Transverse colon (tissue), 4 donors: ENCODE data around the gene NDRG3. TPM values are rescaled to one million over a fixed set of nuclear protein-coding genes. Genes with fewer than 3 reads are reported as not detected.

Source experiments
- DNase-seq: peaks from one replicate; pipeline ENCODE4 v3.0.0-alpha.2; 2019
- H3K27ac ChIP-seq, 4 donors: fragments of 200-600 bp; sonication (generic); 2 replicates each; pipeline ENCODE4 v1.5.1; 2016 to 2018; ENCODE audit warnings: inconsistent platforms in 4 of 4
- H3K27me3 ChIP-seq: fragments of 200-600 bp; sonication (generic); 2 replicates; pipeline ENCODE4 v1.5.1; 2017; ENCODE audit warnings: inconsistent platforms
- H3K36me3 ChIP-seq, 4 donors: fragments of 200-600 bp; sonication (generic); 2 replicates each; pipeline ENCODE4 v1.5.1; 2017 to 2019; ENCODE audit warnings: inconsistent platforms in 4 of 4
- H3K4me1 ChIP-seq, 4 donors: fragments of 200-600 bp; sonication (generic); 2 replicates each; pipeline ENCODE4 v1.5.1; 2017 to 2020; ENCODE audit warnings: inconsistent platforms in 4 of 4
- H3K4me3 ChIP-seq, 4 donors: fragments of 200-600 bp; sonication (generic); 1 replicate in 1 of 4; 2 replicates in 3 of 4; pipeline versions ENCODE4 v1.5.1 to v1.6.1; 2017 to 2019; ENCODE audit warnings: inconsistent platforms in 4 of 4
- H3K9me3 ChIP-seq, 2 donors: fragments of 200-600 bp; sonication (generic); 2 replicates each; pipeline ENCODE4 v1.5.1; 2017 to 2019; ENCODE audit warnings: inconsistent platforms in 2 of 2
- CTCF ChIP-seq, 5 experiments: fragments of 200-600 bp in 3 of 5; fragments of 450-650 bp in 2 of 5; sonication (generic) in 3 of 5; IDR thresholded peaks; 1 replicate in 2 of 5; 2 replicates in 3 of 5; pipeline ENCODE4 v1.5.1; 2016 to 2017; ENCODE audit warnings: antibody characterized with exemption in 5 of 5, inconsistent platforms in 3 of 5, mild to moderate bottlenecking in 2 of 5, moderate library complexity in 1 of 5
- EP300 ChIP-seq: sonication (generic); formaldehyde crosslinking; IDR thresholded peaks from one replicate; pipeline ENCODE4 v1.6.1; 2017; ENCODE audit warnings: antibody characterized with exemption, low read depth
- POLR2A ChIP-seq: fragments of 450-650 bp; IDR thresholded peaks from one replicate; pipeline ENCODE4 v1.6.1; 2016; ENCODE audit warnings: antibody characterized with exemption, mild to moderate bottlenecking, moderate library complexity
- POLR2AphosphoS5 ChIP-seq, 3 donors: sonication (generic); formaldehyde crosslinking; IDR thresholded peaks; one replicate each; pipeline ENCODE4 v1.6.1; 2016; ENCODE audit warnings: antibody characterized with exemption in 3 of 3
- WGBS, 2 donors: methylation state at CpG; one replicate each; pipeline ENCODE4 v1.1.5; 2018; ENCODE audit warnings: low coverage in 1 of 2; 5-methylcytosine and 5-hydroxymethylcytosine counted together
- in situ Hi-C, 4 donors: fragments of 200-750 bp; cut with MboI; loops; one replicate each; pipeline versions ENCODE4 v1.15.0 to v1.15.1; 2017; ENCODE audit warnings: low sequenced_read_pairs in 3 of 4, low pct_ligation_motif_present in 1 of 4, low pct_unique_long_range_greater_than_20kb in 1 of 4
- intact Hi-C: fragments of 100-400 bp; cut with DNase I; formaldehyde crosslinking; loops from one replicate; pipeline ENCODE4 v1.15.1; 2023; ENCODE audit warnings: low total_unique reads
- total RNA-seq, 4 donors: library from RNA; depleted of rRNA; stranded (reverse); fragments of >200 nt; gene quantifications; one replicate each; pipeline ENCODE4 v1.1.0, GENCODE V29; 2016

NDRG3 gene
- total RNA-seq, 4 donors from 2014 or later = 1.9 to 54.7 (median 33.1) TPM

- in situ Hi-C loops (no loop called here), intact Hi-C loops (no loop called here)
- TF ChIP-seq POLR2AphosphoS5 (IDR thresholded peaks at IDR 0.05) = no peak
- TF ChIP-seq EP300 = no peak
- TF ChIP-seq POLR2A = no peak
- TF ChIP-seq CTCF (IDR thresholded peaks at IDR 0.05) = no peak
- Histone ChIP-seq H3K27ac (no peak overlapping the region), H3K4me1 (peaks cover 0 to 13% (median 6%) of the 10 kb centered on the region in 4 donors), H3K9me3 (no peaks in the 10 kb centered on the region), H3K36me3 (no peaks in the 10 kb centered on the region), H3K27me3 (no peaks in the 10 kb centered on the region), H3K4me3 (no peak overlapping the region)
- no peak for DNase-seq
- 67 to 91% methylated on average over 1 to 7 of the region's 7 CpGs for WGBS, 2 donors
These were observed 117.8 kb downstream of the NDRG3 start for GRCh38 chr20:36628076-36628475.

GRCh38 chr20:36624944-36625324 lies 121.0 kb downstream of the NDRG3 start:
- intact Hi-C loops = no loop called here
- H3K27ac ChIP-seq = peak overlapping the region; percentile 49 to 70 (median 56)
- TF ChIP-seq EP300 (no peak), POLR2A (no peak), CTCF (IDR thresholded peaks at IDR 0.05) (no peak), POLR2AphosphoS5 (IDR thresholded peaks at IDR 0.05) (no peak)

GRCh38 chr20:36624068-36624943 lies 121.6 kb downstream of the NDRG3 start:
- intact Hi-C loops = no loop called here
- Histone ChIP-seq H3K27ac (peak overlapping the region; percentile 49 to 70 (median 56)), H3K9me3 (no peaks in the 10 kb centered on the region), H3K36me3 (no peaks in the 10 kb centered on the region), H3K4me1 (peaks cover 0 to 13% (median 6%) of the 10 kb centered on the region in 4 donors), H3K27me3 (no peaks in the 10 kb centered on the region), H3K4me3 (no peak overlapping the region)
- in situ Hi-C loops = loop anchor here in 1 of 4 donors (25.0 kb wide), 1 partner anchor 263 kb away; the partner anchor contains the start of gene TLDC2
- peak; percentile 71 for DNase-seq
- TF ChIP-seq CTCF (IDR thresholded peaks at IDR 0.05) (peak in 2 of 5 experiments; percentile 27 to 49), POLR2A (peak; percentile 15), EP300 (no peak), POLR2AphosphoS5 (IDR thresholded peaks at IDR 0.05) (peak in 2 of 3 donors; percentile 22 to 50)
- 38 to 52% methylated on average over 7 to 14 of the region's 14 CpGs for WGBS, 2 donors

More at GRCh38 chr20:36624944-36625324, 121.0 kb downstream of the NDRG3 start:
- Histone ChIP-seq H3K36me3 (no peaks in the 10 kb centered on the region), H3K4me3 (no peak overlapping the region), H3K27me3 (no peaks in the 10 kb centered on the region), H3K4me1 (peaks cover 0 to 13% (median 6%) of the 10 kb centered on the region in 4 donors), H3K9me3 (no peaks in the 10 kb centered on the region)
- WGBS, 2 donors = 73 to 100% methylated on average over 1 to 2 of the region's 2 CpGs
- in situ Hi-C loops = loop anchor here in 1 of 4 donors (25.0 kb wide), 1 partner anchor 262 kb away; the partner anchor contains the start of gene TLDC2
- DNase-seq = no peak

GRCh38 chr20:36623444-36623843 lies 122.4 kb downstream of the NDRG3 start:
- WGBS, 2 donors = 67 to 81% methylated on average over 2 of the region's 2 CpGs
- no peak for DNase-seq
- Histone ChIP-seq H3K4me1 (peaks cover 0 to 13% (median 6%) of the 10 kb centered on the region in 4 donors), H3K27me3 (no peaks in the 10 kb centered on the region), H3K9me3 (no peaks in the 10 kb centered on the region), H3K36me3 (no peaks in the 10 kb centered on the region), H3K27ac (peak overlapping the region; percentile 49 to 70 (median 56)), H3K4me3 (no peak overlapping the region)
- TF ChIP-seq CTCF (IDR thresholded peaks at IDR 0.05) (no peak), EP300 (no peak), POLR2AphosphoS5 (IDR thresholded peaks at IDR 0.05) (no peak), POLR2A (no peak)
- intact Hi-C loops = no loop called here
- in situ Hi-C loops = loop anchor here in 1 of 4 donors (25.0 kb wide), 1 partner anchor 264 kb away; the partner anchor contains the start of gene TLDC2
